PFSK-1 (cell line): ENCODE data around the gene PNKD.

Source experiments
- SIN3A ChIP-seq: IDR thresholded peaks from 2 replicates; pipeline ENCODE4 v1.6.1; 2012; ENCODE audit warnings: mild to moderate bottlenecking, low read length, moderate library complexity, borderline replicate concordance; ENCODE audit not compliant: insufficient read depth
- TAF1 ChIP-seq: IDR thresholded peaks from 2 replicates; pipeline ENCODE4 v1.6.1; 2012; ENCODE audit warnings: low read length, control low read depth, borderline replicate concordance; ENCODE audit not compliant: insufficient read depth
- TF ChIP-seq, protein P1 (sequence below), 2 experiments: IDR thresholded peaks; 2 replicates each; pipeline versions ENCODE4 v1.6.1 to v1.8.0; 2011 to 2012; ENCODE audit warnings: low read depth in 2 of 2, low read length in 2 of 2, control low read depth in 1 of 2, inconsistent platforms in 1 of 2, mild to moderate bottlenecking in 1 of 2, moderate library complexity in 1 of 2; ENCODE audit not compliant: insufficient read depth in 1 of 2

DNA sequence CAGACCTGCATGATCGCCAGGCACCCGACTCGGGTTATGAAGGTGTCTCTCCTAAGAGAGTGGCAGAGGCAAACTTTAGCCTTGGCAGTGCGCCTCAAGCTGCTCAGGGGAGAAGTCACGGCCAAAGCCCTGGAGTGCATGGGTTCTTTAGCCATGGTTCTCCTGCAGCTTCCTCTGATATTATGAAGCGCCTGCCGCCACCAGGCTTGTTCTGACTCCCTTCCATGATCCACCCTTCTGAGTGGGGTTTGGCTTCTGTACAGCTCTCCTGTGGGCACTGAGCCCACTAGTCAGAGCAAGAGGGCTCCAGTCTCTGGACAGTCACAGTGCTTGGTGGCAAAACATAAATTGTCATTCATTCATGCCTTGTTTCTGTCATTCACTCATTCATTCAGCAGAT, 47.9 kb downstream of the PNKD start:
- TF ChIP-seq TAF1 (no peak), SIN3A (no peak)
- TF ChIP-seq, protein P1, sequence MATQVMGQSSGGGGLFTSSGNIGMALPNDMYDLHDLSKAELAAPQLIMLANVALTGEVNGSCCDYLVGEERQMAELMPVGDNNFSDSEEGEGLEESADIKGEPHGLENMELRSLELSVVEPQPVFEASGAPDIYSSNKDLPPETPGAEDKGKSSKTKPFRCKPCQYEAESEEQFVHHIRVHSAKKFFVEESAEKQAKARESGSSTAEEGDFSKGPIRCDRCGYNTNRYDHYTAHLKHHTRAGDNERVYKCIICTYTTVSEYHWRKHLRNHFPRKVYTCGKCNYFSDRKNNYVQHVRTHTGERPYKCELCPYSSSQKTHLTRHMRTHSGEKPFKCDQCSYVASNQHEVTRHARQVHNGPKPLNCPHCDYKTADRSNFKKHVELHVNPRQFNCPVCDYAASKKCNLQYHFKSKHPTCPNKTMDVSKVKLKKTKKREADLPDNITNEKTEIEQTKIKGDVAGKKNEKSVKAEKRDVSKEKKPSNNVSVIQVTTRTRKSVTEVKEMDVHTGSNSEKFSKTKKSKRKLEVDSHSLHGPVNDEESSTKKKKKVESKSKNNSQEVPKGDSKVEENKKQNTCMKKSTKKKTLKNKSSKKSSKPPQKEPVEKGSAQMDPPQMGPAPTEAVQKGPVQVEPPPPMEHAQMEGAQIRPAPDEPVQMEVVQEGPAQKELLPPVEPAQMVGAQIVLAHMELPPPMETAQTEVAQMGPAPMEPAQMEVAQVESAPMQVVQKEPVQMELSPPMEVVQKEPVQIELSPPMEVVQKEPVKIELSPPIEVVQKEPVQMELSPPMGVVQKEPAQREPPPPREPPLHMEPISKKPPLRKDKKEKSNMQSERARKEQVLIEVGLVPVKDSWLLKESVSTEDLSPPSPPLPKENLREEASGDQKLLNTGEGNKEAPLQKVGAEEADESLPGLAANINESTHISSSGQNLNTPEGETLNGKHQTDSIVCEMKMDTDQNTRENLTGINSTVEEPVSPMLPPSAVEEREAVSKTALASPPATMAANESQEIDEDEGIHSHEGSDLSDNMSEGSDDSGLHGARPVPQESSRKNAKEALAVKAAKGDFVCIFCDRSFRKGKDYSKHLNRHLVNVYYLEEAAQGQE (IDR thresholded peaks at IDR 0.05; ENCODE audit: insufficient read depth in 1 of 2, low read depth in 2 of 2, low read length in 2 of 2): no peak
